Aorta (tissue), 5 donors: ENCODE measurements around the gene DRAP1. TPM values are rescaled to one million over a fixed set of nuclear protein-coding genes. Genes with fewer than 3 reads are reported as not detected.

Experiments
- ATAC-seq: fragments of 200-7000 bp; cut with Tn5 transposase; one replicate; pipeline ENCODE4 v1.9.1; 2022; ENCODE audit warnings: moderate library complexity; ENCODE audit not compliant: low FRiP score
- DNase-seq, 2 donors: peaks; one replicate each; pipeline ENCODE4 v3.0.0-alpha.2; 2020
- H3K27ac ChIP-seq, 2 donors: one replicate each; pipeline ENCODE4 v1.5.1; 2013; ENCODE audit warnings: low read length in 2 of 2, mild to moderate bottlenecking in 2 of 2, moderate library complexity in 2 of 2, control low read depth in 1 of 2, inconsistent platforms in 1 of 2, low read depth in 1 of 2
- H3K27me3 ChIP-seq, 2 donors: one replicate each; pipeline ENCODE4 v1.6.1; 2013; ENCODE audit warnings: control low read depth in 1 of 2, low read length in 1 of 2, mild to moderate bottlenecking in 1 of 2, moderate library complexity in 1 of 2; ENCODE audit not compliant: insufficient read depth in 2 of 2, control insufficient read depth in 1 of 2
- H3K36me3 ChIP-seq, 2 donors: one replicate each; pipeline ENCODE4 v1.6.1; 2013; ENCODE audit warnings: control low read depth in 1 of 2, low read length in 1 of 2, mild to moderate bottlenecking in 1 of 2; ENCODE audit not compliant: insufficient read depth in 2 of 2, control insufficient read depth in 1 of 2
- H3K4me1 ChIP-seq, 2 donors: one replicate each; pipeline ENCODE4 v1.6.1; 2013; ENCODE audit warnings: low read length in 2 of 2, control low read depth in 1 of 2, mild to moderate bottlenecking in 1 of 2, moderate library complexity in 1 of 2; ENCODE audit not compliant: insufficient read depth in 2 of 2, control insufficient read depth in 1 of 2
- H3K4me3 ChIP-seq, 2 donors: one replicate each; pipeline ENCODE4 v1.5.1; 2013; ENCODE audit warnings: low read length in 2 of 2, control low read depth in 1 of 2, mild to moderate bottlenecking in 1 of 2
- H3K9me3 ChIP-seq: one replicate; pipeline ENCODE4 v1.6.1; 2013; ENCODE audit warnings: mild to moderate bottlenecking, low read length; ENCODE audit not compliant: control insufficient read depth
- WGBS, 2 donors: extraction: QIAGEN DNeasy Blood & Tissue Kit; methylation state at CpG; one replicate each; pipeline ENCODE4 v1.1.7; 2013; 5-methylcytosine and 5-hydroxymethylcytosine counted together
- intact Hi-C, 2 donors: fragments of 100-400 bp; cut with DNase I; formaldehyde crosslinking; loops; one replicate each; pipeline versions ENCODE4 v1.14.2 to v1.15.0; 2022
- polyA plus RNA-seq, 2 donors: library from polyadenylated mRNA; stranded (reverse); fragments of 200-250 nt; gene quantifications; one replicate each; pipeline ENCODE4 v1.2.3, GENCODE V29; 2013
- total RNA-seq, 2 donors: library from RNA; stranded (reverse); fragmentation: NEBNext Ultra II Directional; extraction: Animal tissue kit (Norgen Biotek cat#: 25700); gene quantifications; one replicate each; pipeline ENCODE4 v1.2.1, GENCODE V29; 2021
- donor health status: healthy with polysubstance abuse.
- donor health status: Bipolar disorder and iron deficiency.
- donor health status: DM: no; HTN: no; CAD: no.
- donor health status: DM: no; HTN: no; CAD: no.
- donor health status: DM: yes; HTN: yes; CAD: no.

Gene DRAP1
- total and polyA plus RNA-seq, 4 donors = 65.9 to 122 (median 87.6) TPM

GRCh38 chr11:65918211-65919140, 750 bp upstream of the DRAP1 start, which contains the start of gene C11orf68:
Gene C11orf68, minus strand, starts transcription at chr11:65919062. Its CDS starts 31 bp downstream, at chr11:65919031.
- Histone ChIP-seq H3K4me1 (peaks cover 0 to 1% of the 10 kb centered on the region in 2 donors), H3K9me3 (no peaks in the 10 kb centered on the region), H3K4me3 (peak within 1 kb of the TSS; percentile 68 to 89), H3K36me3 (no peaks in the 10 kb centered on the region), H3K27me3 (no peaks in the 10 kb centered on the region), H3K27ac (peak within 1 kb of the TSS; percentile 83 to 91)
- ATAC-seq (no peak), DNase-seq (peak in 1 of 2 donors; percentile 66)
- WGBS, 2 donors = 3 to 4% methylated on average over 71 to 77 of the region's 77 CpGs
- intact Hi-C loops = loop anchor here in 1 of 2 donors (1.0 to 2.0 kb wide), 3 partner anchors 30 to 60 kb away; partner anchors contain the start of genes CFL1, FIBP and SART1

GRCh38 chr11:65919573-65920371, 546 bp downstream of the DRAP1 start:
- ATAC-seq (peak; percentile 42), DNase-seq (peak in 1 of 2 donors; percentile 77)
- no peaks in the 10 kb centered on the region for H3K9me3 ChIP-seq
- intact Hi-C loops = loop anchor here (1.0 to 5.0 kb wide), 5 partner anchors 31 to 61 kb away; partner anchors contain the start of genes FIBP (in 2 of the 2), SART1 (in 2 of the 2) and CFL1 (in 1 of the 2)
- peak overlapping the region; percentile 51 to 64 for H3K4me3 ChIP-seq
- peaks cover 0 to 1% of the 10 kb centered on the region in 2 donors for H3K4me1 ChIP-seq
- H3K27ac ChIP-seq = peak overlapping the region in 1 of 2 donors; percentile 74
- 0 to 1% methylated on average over 51 to 60 of the region's 60 CpGs for WGBS, 2 donors
- no peaks in the 10 kb centered on the region for H3K27me3 ChIP-seq
- no peaks in the 10 kb centered on the region for H3K36me3 ChIP-seq

GRCh38 chr11:65920372-65920802, 1.2 kb downstream of the DRAP1 start:
- Histone ChIP-seq H3K4me1 (peaks cover 0 to 1% of the 10 kb centered on the region in 2 donors), H3K4me3 (peak overlapping the region in 1 of 2 donors; percentile 51), H3K36me3 (no peaks in the 10 kb centered on the region), H3K27ac (no peak overlapping the region), H3K27me3 (no peaks in the 10 kb centered on the region), H3K9me3 (no peaks in the 10 kb centered on the region)
- 55 to 66% methylated on average over 15 of the region's 15 CpGs for WGBS, 2 donors
- ATAC-seq (no peak), DNase-seq (no peak)
- intact Hi-C loops = loop anchor here in 1 of 2 donors (5.0 kb wide), 2 partner anchors 33 to 42 kb away; partner anchors contain the start of genes FIBP and SART1

- Histone ChIP-seq H3K4me3 (no peak overlapping the region), H3K36me3 (no peaks in the 10 kb centered on the region), H3K27ac (no peak overlapping the region), H3K9me3 (no peaks in the 10 kb centered on the region), H3K4me1 (no peaks in the 10 kb centered on the region), H3K27me3 (no peaks in the 10 kb centered on the region)
- intact Hi-C loops = loop anchor here in 1 of 2 donors (5.0 kb wide), 2 partner anchors 34 to 41 kb away; partner anchors contain the start of genes FIBP and SART1
- DNase-seq = no peak
- 63 to 71% methylated on average over 12 of the region's 12 CpGs for WGBS, 2 donors
- no peak for ATAC-seq
Observed at GRCh38 chr11:65921033-65921555, 1.9 kb downstream of the DRAP1 start.

GRCh38 chr11:65921876-65922275, 2.6 kb downstream of the DRAP1 start:
- intact Hi-C loops = loop anchor here in 1 of 2 donors (5.0 kb wide), 2 partner anchors 35 to 40 kb away; partner anchors contain the start of genes FIBP and SART1
- H3K27ac ChIP-seq = no peak overlapping the region
- 88 to 90% methylated on average over 10 of the region's 10 CpGs for WGBS, 2 donors
- no peak for ATAC-seq
- no peaks in the 10 kb centered on the region for H3K4me1 ChIP-seq
- no peak for DNase-seq
- no peak overlapping the region for H3K4me3 ChIP-seq
- no peaks in the 10 kb centered on the region for H3K27me3 ChIP-seq
- no peaks in the 10 kb centered on the region for H3K9me3 ChIP-seq
- no peaks in the 10 kb centered on the region for H3K36me3 ChIP-seq

- WGBS, 2 donors = 87% methylated on average over 3 of the region's 3 CpGs
- no peak overlapping the region for H3K4me3 ChIP-seq
- ATAC-seq (no peak), DNase-seq (no peak)
- H3K36me3 ChIP-seq = no peaks in the 10 kb centered on the region
- H3K4me1 ChIP-seq = no peaks in the 10 kb centered on the region
- no peaks in the 10 kb centered on the region for H3K9me3 ChIP-seq
- intact Hi-C loops = loop anchor here in 1 of 2 donors (5.0 kb wide), 2 partner anchors 35 to 40 kb away; partner anchors contain the start of genes FIBP and SART1
- no peak overlapping the region for H3K27ac ChIP-seq
- no peaks in the 10 kb centered on the region for H3K27me3 ChIP-seq
Observed at GRCh38 chr11:65922565-65922964, 3.3 kb downstream of the DRAP1 start.

- Histone ChIP-seq H3K27ac (no peak overlapping the region), H3K36me3 (no peaks in the 10 kb centered on the region), H3K4me3 (no peak overlapping the region), H3K27me3 (no peaks in the 10 kb centered on the region), H3K4me1 (no peaks in the 10 kb centered on the region), H3K9me3 (no peaks in the 10 kb centered on the region)
- intact Hi-C loops = no loop called here
- WGBS, 2 donors = 6 to 7% methylated on average over 2 of the region's 2 CpGs
- no peak for DNase-seq
- no peak for ATAC-seq
Observed at GRCh38 chr11:65925397-65925796, 6.2 kb downstream of the DRAP1 start.

GRCh38 chr11:65927904-65928397, 8.7 kb downstream of the DRAP1 start:
- ATAC-seq (no peak), DNase-seq (peak in 1 of 2 donors; percentile 64)
- Histone ChIP-seq H3K9me3 (no peaks in the 10 kb centered on the region), H3K36me3 (no peaks in the 10 kb centered on the region), H3K27ac (no peak overlapping the region), H3K27me3 (no peaks in the 10 kb centered on the region), H3K4me3 (no peak overlapping the region), H3K4me1 (no peaks in the 10 kb centered on the region)
- WGBS, 2 donors = 55 to 60% methylated on average over 9 of the region's 9 CpGs
- intact Hi-C loops = no loop called here
